H1 (cell line): ENCODE measurements around the gene COL4A4. TPM values are rescaled to one million over a fixed set of nuclear protein-coding genes. Genes with fewer than 3 reads are reported as not detected.

Source experiments
- CTCF ChIA-PET: fragments of 300-600 bp; sonication (Branson Sonifier 250); formaldehyde crosslinking; loops from one replicate; lab custom pipeline; 2021; ENCODE audit not compliant: partially characterized antibody; lab: Charles Lee
- POLR2A ChIA-PET: fragments of 300-600 bp; sonication (Branson Sonifier 250); formaldehyde crosslinking; loops from one replicate; lab custom pipeline; 2021; ENCODE audit warnings: inconsistent platforms; ENCODE audit not compliant: partially characterized antibody; lab: Charles Lee
- DNase-seq, 2 experiments: peaks; one replicate each; pipeline versions ENCODE4 v3.0.0 to v3.0.0-alpha.2; 2010 to 2022; ENCODE audit warnings: low spot score in 2 of 2, low read depth in 1 of 2, mixed read lengths in 1 of 2
- FAIRE-seq: peaks from 2 replicates; lab custom pipeline; 2011; peaks lifted over from hg19 to GRCh38; lab: Jason Lieb, UNC
- H2AFZ ChIP-seq: 2 replicates; pipeline ENCODE4 v1.8.1; 2012; ENCODE audit warnings: low read length, inconsistent platforms
- H2AK5ac ChIP-seq: 2 replicates; pipeline ENCODE4 v1.6.1; 2013; ENCODE audit warnings: low read depth, low read length
- H2BK120ac ChIP-seq: replicated peaks from 2 replicates; pipeline ENCODE3; 2013; ENCODE audit warnings: low read depth, low read length, inconsistent platforms
- H2BK12ac ChIP-seq: 2 replicates; pipeline ENCODE4 v1.6.1; 2013; ENCODE audit warnings: low read depth, low read length
- H2BK15ac ChIP-seq: 2 replicates; pipeline ENCODE4 v1.6.1; 2013; ENCODE audit warnings: low read length
- H2BK20ac ChIP-seq: 2 replicates; pipeline ENCODE4 v1.6.1; 2013; ENCODE audit warnings: low read length
- H2BK5ac ChIP-seq: 2 replicates; pipeline ENCODE4 v1.6.1; 2013; ENCODE audit warnings: low read depth, low read length
- H3K14ac ChIP-seq: 2 replicates; pipeline ENCODE4 v1.6.1; 2013; ENCODE audit warnings: inconsistent platforms; ENCODE audit not compliant: insufficient read length
- H3K18ac ChIP-seq: 2 replicates; pipeline ENCODE4 v1.6.1; 2013; ENCODE audit warnings: low read length; ENCODE audit errors: extremely low read depth
- H3K23ac ChIP-seq: 2 replicates; pipeline ENCODE4 v1.6.1; 2013; ENCODE audit warnings: inconsistent platforms; ENCODE audit not compliant: insufficient read length
- H3K23me2 ChIP-seq: 2 replicates; pipeline ENCODE4 v1.6.1; 2013; ENCODE audit warnings: low read depth, low read length
- H3K27ac ChIP-seq: 2 replicates; pipeline ENCODE4 v1.6.1; 2011; ENCODE audit warnings: low read depth, low read length, inconsistent platforms
- H3K27me3 ChIP-seq, 4 experiments: replicated peaks in 1 of 4; 1 replicate in 1 of 4; 2 replicates in 3 of 4; pipeline versions ENCODE4 v1.6.1 to v1.8.1; 2011 to 2013; ENCODE audit warnings: low read length in 3 of 4, mild to moderate bottlenecking in 3 of 4, inconsistent platforms in 2 of 4, mixed read lengths in 2 of 4, moderate library complexity in 1 of 4; ENCODE audit not compliant: control insufficient read depth in 3 of 4, insufficient read depth in 3 of 4; ENCODE audit errors: extremely low read depth in 1 of 4
- H3K36me3 ChIP-seq, 4 experiments: 2 replicates each; pipeline versions ENCODE4 v1.6.1 to v1.8.1; 2011 to 2013; ENCODE audit warnings: mild to moderate bottlenecking in 4 of 4, low read length in 3 of 4, moderate library complexity in 2 of 4, control low read depth in 1 of 4, inconsistent platforms in 1 of 4; ENCODE audit not compliant: insufficient read depth in 4 of 4, control insufficient read depth in 2 of 4
- H3K4ac ChIP-seq: replicated peaks from 2 replicates; pipeline ENCODE3; 2013; ENCODE audit warnings: low read length, low read depth, mixed read lengths, inconsistent platforms; ENCODE audit not compliant: insufficient read length
- H3K4me1 ChIP-seq, 4 experiments: replicated peaks in 1 of 4; 1 replicate in 1 of 4; 2 replicates in 3 of 4; pipeline versions ENCODE4 v1.6.1 to v1.8.1; 2011 to 2013; ENCODE audit warnings: low read length in 3 of 4, inconsistent platforms in 2 of 4, mixed read lengths in 1 of 4; ENCODE audit not compliant: insufficient read depth in 4 of 4, control insufficient read depth in 3 of 4
- H3K4me2 ChIP-seq, 2 experiments: 2 replicates each; pipeline versions ENCODE4 v1.6.1 to v1.8.1; 2011 to 2013; ENCODE audit warnings: low read depth in 2 of 2, low read length in 2 of 2, control low read depth in 1 of 2, inconsistent platforms in 1 of 2, mild to moderate bottlenecking in 1 of 2; ENCODE audit not compliant: insufficient read depth in 1 of 2
- H3K4me3 ChIP-seq, 4 experiments: fragments of 200-600, 300-600 bp in 1 of 4; sonication (generic), shearing (Covaris generic), sonication (Bioruptor Twin) in 1 of 4; 2 replicates each; pipeline versions ENCODE4 v1.5.1 to v1.8.1; 2011 to 2016; ENCODE audit warnings: low read length in 4 of 4, low read depth in 3 of 4, control low read depth in 2 of 4, inconsistent platforms in 2 of 4, mild to moderate bottlenecking in 2 of 4, mixed read lengths in 1 of 4, moderate library complexity in 1 of 4; ENCODE audit not compliant: insufficient read depth in 2 of 4; ENCODE audit errors: extremely low read depth in 1 of 4
- H3K56ac ChIP-seq: replicated peaks from 2 replicates; pipeline ENCODE3; 2013; ENCODE audit warnings: low read depth, mild to moderate bottlenecking, mixed read lengths, low read length, inconsistent platforms; ENCODE audit not compliant: insufficient read length
- H3K79me1 ChIP-seq: 2 replicates; pipeline ENCODE4 v1.6.1; 2013; ENCODE audit warnings: low read depth, low read length, control low read depth
- H3K79me2 ChIP-seq, 2 experiments: 2 replicates each; pipeline versions ENCODE4 v1.6.1 to v1.8.1; 2012 to 2013; ENCODE audit warnings: low read length in 2 of 2, mild to moderate bottlenecking in 2 of 2, inconsistent platforms in 1 of 2; ENCODE audit not compliant: insufficient read depth in 2 of 2, control insufficient read depth in 1 of 2
- H3K9ac ChIP-seq, 4 experiments: replicated peaks in 1 of 4; 1 replicate in 1 of 4; 2 replicates in 3 of 4; pipeline versions ENCODE4 v1.6.1 to v1.8.1; 2011 to 2013; ENCODE audit warnings: low read depth in 3 of 4, low read length in 3 of 4, control low read depth in 2 of 4, mild to moderate bottlenecking in 2 of 4, moderate library complexity in 2 of 4, inconsistent platforms in 1 of 4; ENCODE audit errors: extremely low read depth in 1 of 4
- H3K9me3 ChIP-seq, 2 experiments: 2 replicates each; pipeline versions ENCODE4 v1.6.1 to v1.8.1; 2012 to 2013; ENCODE audit warnings: mild to moderate bottlenecking in 2 of 2, moderate library complexity in 2 of 2, control low read depth in 1 of 2, inconsistent platforms in 1 of 2, low read depth in 1 of 2, low read length in 1 of 2, mixed read lengths in 1 of 2; ENCODE audit not compliant: insufficient read depth in 2 of 2
- H4K20me1 ChIP-seq, 2 experiments: replicated peaks in 1 of 2; 2 replicates each; pipeline versions ENCODE3 to v1.8.1; 2011 to 2013; ENCODE audit warnings: inconsistent platforms in 2 of 2, low read length in 2 of 2, mild to moderate bottlenecking in 1 of 2; ENCODE audit not compliant: insufficient read depth in 2 of 2, control insufficient read depth in 1 of 2
- H4K5ac ChIP-seq: 2 replicates; pipeline ENCODE4 v1.6.1; 2013; ENCODE audit warnings: low read length, low read depth, mixed read lengths, inconsistent platforms; ENCODE audit not compliant: insufficient read length
- H4K8ac ChIP-seq: 2 replicates; pipeline ENCODE4 v1.8.0; 2013; ENCODE audit warnings: mild to moderate bottlenecking, moderate library complexity, low read length, inconsistent platforms; ENCODE audit not compliant: insufficient read depth; ENCODE audit errors: extremely low read depth
- H4K91ac ChIP-seq: replicated peaks from 2 replicates; pipeline ENCODE3; 2013; ENCODE audit warnings: low read length, mixed read lengths, inconsistent platforms; ENCODE audit not compliant: insufficient read length
- CBX5 ChIP-seq: fragments of 300-800, 300-1000 bp; sonication (generic); IDR thresholded peaks from 2 replicates; pipeline ENCODE4 v1.7.1; 2016; ENCODE audit warnings: antibody characterized with exemption, low read length, low read depth
- CTBP2 ChIP-seq: IDR thresholded peaks from 2 replicates; pipeline ENCODE4 v1.7.0; 2011; ENCODE audit warnings: borderline replicate concordance, mild to moderate bottlenecking, moderate library complexity, mixed read lengths, low read length; ENCODE audit not compliant: insufficient read depth, insufficient read length
- GABPA ChIP-seq: IDR thresholded peaks from 2 replicates; pipeline ENCODE4 v1.6.1; 2011; ENCODE audit warnings: mild to moderate bottlenecking, low read length, moderate library complexity, borderline replicate concordance; ENCODE audit not compliant: insufficient read depth
- HDAC6 ChIP-seq: IDR thresholded peaks from one replicate; pipeline ENCODE4 v1.7.1; 2012; ENCODE audit warnings: low read depth, mild to moderate bottlenecking, inconsistent platforms, low read length, moderate library complexity
- JUN ChIP-seq: IDR thresholded peaks from 2 replicates; pipeline ENCODE4 v1.6.1; 2011; ENCODE audit warnings: low read depth, mild to moderate bottlenecking, improper control_type of control experiment, low read length
- POLR2A ChIP-seq, 2 experiments: IDR thresholded peaks; 1 replicate in 1 of 2; 2 replicates in 1 of 2; pipeline ENCODE4 v1.6.1; 2011; ENCODE audit warnings: low read depth in 2 of 2, low read length in 2 of 2, mild to moderate bottlenecking in 2 of 2; ENCODE audit errors: control extremely low read depth in 1 of 2
- RAD21 ChIP-seq, 2 experiments: IDR thresholded peaks in 1 of 2; conservative IDR thresholded peaks in 1 of 2; 2 replicates each; pipeline ENCODE4 v1.6.1; 2011; ENCODE audit warnings: low read depth in 2 of 2, low read length in 2 of 2, improper control_type of control experiment in 1 of 2, inconsistent platforms in 1 of 2, mild to moderate bottlenecking in 1 of 2, moderate library complexity in 1 of 2
- RBBP5 ChIP-seq: IDR thresholded peaks from 2 replicates; pipeline ENCODE4 v1.7.1; 2012; ENCODE audit warnings: low read depth, mild to moderate bottlenecking, inconsistent platforms, low read length, moderate library complexity, borderline replicate concordance
- SP1 ChIP-seq: IDR thresholded peaks from 2 replicates; pipeline ENCODE4 v1.6.1; 2011; ENCODE audit warnings: low read depth, low read length
- TBP ChIP-seq: IDR thresholded peaks from 2 replicates; pipeline ENCODE4 v1.6.1; 2011; ENCODE audit warnings: low read depth, low read length, improper control_type of control experiment
- TCF12 ChIP-seq: IDR thresholded peaks from 2 replicates; pipeline ENCODE4 v1.6.1; 2011; ENCODE audit warnings: low read depth, mild to moderate bottlenecking, low read length
- WGBS, 2 experiments: shearing (Covaris generic) in 1 of 2; methylation state at CpG; one replicate each; pipeline versions ENCODE4 v1.1.6 to v1.1.7; 2013 to 2015; ENCODE audit warnings: low lambda C conversion rate in 2 of 2, mixed read lengths in 2 of 2, inconsistent platforms in 1 of 2, low coverage in 1 of 2, missing lambda C conversion rate in 1 of 2; ENCODE audit not compliant: insufficient replicate concordance in 2 of 2, insufficient coverage in 1 of 2, insufficient read length in 1 of 2; ENCODE audit errors: extremely low coverage in 1 of 2, missing lambda C conversion rate in 1 of 2; 5-methylcytosine and 5-hydroxymethylcytosine counted together
- polyA plus RNA-seq, 7 experiments: library from polyadenylated mRNA; depleted of rRNA in 3 of 7; stranded (reverse) in 5 of 7; unstranded in 2 of 7; fragments of >200 nt in 5 of 7; fragments of 200-250 nt in 2 of 7; gene quantifications; 1 replicate in 5 of 7; 2 replicates in 1 of 7; 4 replicates in 1 of 7; pipeline versions ENCODE4 v1.2.1 to v1.2.3, GENCODE V29; 2011 to 2013; ENCODE audit warnings: missing spikeins in 2 of 7, mixed read lengths in 2 of 7
- total RNA-seq: library from RNA; stranded (reverse); fragmentation: NEBNext Ultra II Directional; extraction: Animal tissue kit (Norgen Biotek cat#: 25700); gene quantifications from 2 replicates; pipeline ENCODE4 v1.2.1, GENCODE V29; 2021
- TF ChIP-seq, protein P1 (sequence below): IDR thresholded peaks from 2 replicates; pipeline ENCODE4 v1.6.1; 2012; ENCODE audit warnings: inconsistent platforms

Gene COL4A4
- total and polyA plus RNA-seq, 2 of the 8 experiments (the other 6 are each of a cell fraction or from before 2014, with no cell fraction given): 0.33 to 1.7 TPM

DNA sequence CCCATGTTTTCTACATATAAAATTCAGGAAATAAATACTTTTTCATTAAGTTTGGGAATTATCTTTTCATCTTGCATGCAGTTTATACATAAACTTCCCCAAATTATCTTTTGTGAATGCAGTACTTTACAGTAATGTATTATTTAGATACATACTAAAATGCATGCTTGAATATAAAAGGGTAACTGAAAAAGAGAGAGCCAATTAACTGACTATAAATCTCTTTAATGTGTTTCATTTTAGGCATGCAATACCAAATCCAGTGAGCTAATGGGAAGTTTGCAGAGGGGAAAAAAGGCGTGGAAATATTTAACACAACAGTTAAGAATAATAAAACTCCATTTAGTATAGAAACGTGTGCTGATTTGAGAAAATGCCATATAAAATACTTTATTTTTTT is 39.2 kb downstream of the COL4A4 start:
- TF ChIP-seq CTBP2: no peak
- TF ChIP-seq TBP: no peak
- TF ChIP-seq POLR2A (IDR thresholded peaks at IDR 0.05; ENCODE audit: control extremely low read depth in 1 of 2, low read depth in 2 of 2, low read length in 2 of 2): no peak
- TF ChIP-seq HDAC6: no peak
- no peak for TF ChIP-seq JUN
- no peak for TF ChIP-seq RBBP5
- TF ChIP-seq GABPA: no peak
- TF ChIP-seq, protein P1, sequence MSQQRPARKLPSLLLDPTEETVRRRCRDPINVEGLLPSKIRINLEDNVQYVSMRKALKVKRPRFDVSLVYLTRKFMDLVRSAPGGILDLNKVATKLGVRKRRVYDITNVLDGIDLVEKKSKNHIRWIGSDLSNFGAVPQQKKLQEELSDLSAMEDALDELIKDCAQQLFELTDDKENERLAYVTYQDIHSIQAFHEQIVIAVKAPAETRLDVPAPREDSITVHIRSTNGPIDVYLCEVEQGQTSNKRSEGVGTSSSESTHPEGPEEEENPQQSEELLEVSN: no peak
- TF ChIP-seq SP1: no peak
- no peak for TF ChIP-seq TCF12
- TF ChIP-seq CBX5: no peak
- TF ChIP-seq RAD21 (IDR thresholded peaks at IDR 0.05 in 1 of 2, conservative IDR thresholded peaks at IDR 0.05 in 1 of 2; ENCODE audit: low read depth in 2 of 2, low read length in 2 of 2): no peak
- TF ChIP-seq, all 59 proteins: peak for 0
- Histone ChIP-seq H4K5ac (no peak overlapping the region), H3K79me2 (no peaks in the 10 kb centered on the region), H2BK15ac (no peak overlapping the region), H2BK120ac (no peak overlapping the region), H3K23ac (no peak overlapping the region), H3K79me1 (no peaks in the 10 kb centered on the region), H3K18ac (no peak overlapping the region), H3K9me3 (no peaks in the 10 kb centered on the region), H2AFZ (no peak overlapping the region), H2AK5ac (no peak overlapping the region), H3K4me3 (no peak overlapping the region), H3K36me3 (no peaks in the 10 kb centered on the region), H3K27ac (no peak overlapping the region), H4K91ac (no peak overlapping the region), H2BK20ac (no peak overlapping the region), H3K4ac (no peak overlapping the region), H3K23me2 (no peaks in the 10 kb centered on the region), H3K4me2 (no peak overlapping the region), H2BK5ac (no peak overlapping the region), H3K14ac (no peak overlapping the region), H2BK12ac (no peak overlapping the region), H4K8ac (no peak overlapping the region), H3K4me1 (no peaks in the 10 kb centered on the region), H3K27me3 (no peaks in the 10 kb centered on the region), H3K9ac (no peak overlapping the region), H4K20me1 (no peaks in the 10 kb centered on the region), H3K56ac (no peak overlapping the region)
- WGBS, 2 experiments: 80% methylated on average over 2 of the region's 2 CpGs; no CpG with 5 or more reads in 1 of the 2 experiments
- POLR2A ChIA-PET: no interaction called here
- FAIRE-seq (no peak), DNase-seq (no peak)
- CTCF ChIA-PET: interaction anchor here (0.6 to 2.1 kb wide), 26 partner anchors 8 to 1483 kb away, joined by 3 to 15 read pairs (median 4); no protein-coding TSS in a partner anchor
